Lung (tissue), 12 donors: ENCODE measurements around the gene SGPP1. TPM values are rescaled to one million over a fixed set of nuclear protein-coding genes. Genes with fewer than 3 reads are reported as not detected.

Experiments used
- ATAC-seq: fragments of 200-7000 bp; cut with Tn5 transposase; one replicate; pipeline ENCODE4 v1.9.1; 2020; ENCODE audit warnings: moderate number of reproducible peaks; ENCODE audit not compliant: insufficient read depth, low FRiP score
- DNase-seq, 3 donors: peaks; one replicate each; pipeline ENCODE4 v3.0.0-alpha.2; 2013 to 2017
- H3K27ac ChIP-seq, 2 donors: one replicate each; pipeline ENCODE4 v1.5.1; 2013; ENCODE audit warnings: mild to moderate bottlenecking in 2 of 2, moderate library complexity in 2 of 2, control low read depth in 1 of 2, inconsistent platforms in 1 of 2, low read depth in 1 of 2, low read length in 1 of 2
- H3K27me3 ChIP-seq, 3 donors: one replicate each; pipeline ENCODE4 v1.5.1; 2013; ENCODE audit warnings: low read length in 2 of 3; ENCODE audit not compliant: control insufficient read depth in 3 of 3, insufficient read depth in 3 of 3
- H3K36me3 ChIP-seq, 4 donors: one replicate each; pipeline ENCODE4 v1.5.1; 2013; ENCODE audit warnings: low read length in 4 of 4, mild to moderate bottlenecking in 1 of 4, moderate library complexity in 1 of 4; ENCODE audit not compliant: control insufficient read depth in 4 of 4, insufficient read depth in 4 of 4
- H3K4me1 ChIP-seq, 5 donors: one replicate each; pipeline ENCODE4 v1.5.1; 2013; ENCODE audit warnings: low read length in 5 of 5, mild to moderate bottlenecking in 2 of 5, moderate library complexity in 1 of 5; ENCODE audit not compliant: control insufficient read depth in 5 of 5, insufficient read depth in 5 of 5
- H3K4me3 ChIP-seq: one replicate; pipeline ENCODE4 v1.5.1; 2013; ENCODE audit warnings: mild to moderate bottlenecking, control low read depth, moderate library complexity
- H3K9ac ChIP-seq, 2 donors: one replicate each; pipeline ENCODE4 v1.5.1; 2013; ENCODE audit warnings: low read length in 2 of 2, control low read depth in 1 of 2; ENCODE audit not compliant: insufficient read depth in 1 of 2
- H3K9me3 ChIP-seq, 4 donors: one replicate each; pipeline ENCODE4 v1.5.1; 2013; ENCODE audit warnings: low read length in 3 of 4, mild to moderate bottlenecking in 1 of 4, moderate library complexity in 1 of 4; ENCODE audit not compliant: control insufficient read depth in 4 of 4, insufficient read depth in 3 of 4
- CTCF ChIP-seq: IDR thresholded peaks from 2 replicates; pipeline ENCODE4 v1.5.1; 2012; ENCODE audit warnings: mild to moderate bottlenecking; ENCODE audit errors: control extremely low read depth, extremely low read depth
- WGBS, 2 donors: extraction: QIAGEN DNeasy Blood & Tissue Kit; methylation state at CpG; one replicate each; pipeline ENCODE4 v1.1.7; 2013; 5-methylcytosine and 5-hydroxymethylcytosine counted together
- polyA plus RNA-seq, 2 donors: library from polyadenylated mRNA; stranded (reverse); fragments of 200-250 nt; gene quantifications; one replicate each; pipeline ENCODE4 v1.2.1, GENCODE V29; 2013
- total RNA-seq, 2 donors: library from RNA; depleted of rRNA in 1 of 2; stranded (reverse); fragments of >200 nt in 1 of 2; gene quantifications; one replicate each; pipeline ENCODE4 v1.2.1, GENCODE V29; 2014 to 2021
- donor health status: control.
- donor health status: control.
- donor health status: Bipolar disorder and iron deficiency.
- donor health status: healthy.
- donor health status: DM: yes; HTN: yes; CAD: no.

Gene SGPP1
- total and polyA plus RNA-seq, 4 donors: 7.5 to 19.5 (median 13.1) TPM

GRCh38 chr14:63644741-63645140 lies 83.1 kb downstream of the SGPP1 start:
- Histone ChIP-seq H3K9ac (no peak overlapping the region), H3K27ac (no peak overlapping the region), H3K27me3 (no peaks in the 10 kb centered on the region), H3K36me3 (peaks cover 0 to 2% (median 0%) of the 10 kb centered on the region in 4 donors), H3K4me3 (no peak overlapping the region), H3K9me3 (no peaks in the 10 kb centered on the region), H3K4me1 (peaks cover 0 to 7% (median 0%) of the 10 kb centered on the region in 5 donors)
- TF ChIP-seq CTCF: no peak
- ATAC-seq (no peak), DNase-seq (no peak)
- 83 to 95% methylated on average over 2 of the region's 2 CpGs for WGBS, 2 donors

- no peak for TF ChIP-seq CTCF
- WGBS, 2 donors: 71 to 72% methylated on average over 8 of the region's 8 CpGs
- no peak for ATAC-seq
These were observed 85.0 kb downstream of the SGPP1 start for GRCh38 chr14:63642656-63643382.

GRCh38 chr14:63642229-63642611 lies 85.6 kb downstream of the SGPP1 start:
- Histone ChIP-seq H3K9me3 (no peaks in the 10 kb centered on the region), H3K27ac (peak overlapping the region; percentile 89 to 95), H3K4me1 (peaks cover 0 to 7% (median 0%) of the 10 kb centered on the region in 5 donors), H3K4me3 (peak overlapping the region; percentile 15), H3K9ac (peak overlapping the region; percentile 59 to 87), H3K27me3 (no peaks in the 10 kb centered on the region), H3K36me3 (peaks cover 0 to 4% (median 2%) of the 10 kb centered on the region in 4 donors)
- ATAC-seq (peak; percentile 83), DNase-seq (peak; percentile 89 to 99 (median 98))
- no peak for TF ChIP-seq CTCF
- WGBS, 2 donors: 0% methylated on average over 12 of the region's 12 CpGs

More at GRCh38 chr14:63642656-63643382, 85.0 kb downstream of the SGPP1 start:
- H3K9me3 ChIP-seq: no peaks in the 10 kb centered on the region
- peaks cover 0 to 7% (median 0%) of the 10 kb centered on the region in 5 donors for H3K4me1 ChIP-seq
- H3K36me3 ChIP-seq: peaks cover 0 to 3% (median 0%) of the 10 kb centered on the region in 4 donors
- no peak overlapping the region for H3K4me3 ChIP-seq
- peak in 1 of 3 donors; percentile 37 for DNase-seq
- H3K27me3 ChIP-seq: no peaks in the 10 kb centered on the region
- H3K9ac ChIP-seq: no peak overlapping the region
- no peak overlapping the region for H3K27ac ChIP-seq
